Gastroesophageal sphincter (tissue), 4 donors: Measurements from ENCODE around the gene PCGF3. TPM values are rescaled to one million over a fixed set of nuclear protein-coding genes. Genes with fewer than 3 reads are reported as not detected.

Experiments
- ATAC-seq: fragments of 150-250 bp; one replicate; pipeline ENCODE4 v1.9.1; 2016; ENCODE audit warnings: mild to moderate bottlenecking, moderate library complexity
- H3K27ac ChIP-seq, 4 donors: fragments of 200-600 bp; sonication (generic) in 3 of 4; 1 replicate in 3 of 4; 2 replicates in 1 of 4; pipeline ENCODE4 v1.5.1; 2016 to 2019
- H3K27me3 ChIP-seq: fragments of 200-600 bp; sonication (generic); one replicate; pipeline ENCODE4 v1.5.1; 2019
- H3K36me3 ChIP-seq, 2 donors: fragments of 200-600 bp; sonication (generic); one replicate each; pipeline ENCODE4 v1.5.1; 2019; ENCODE audit warnings: control low read depth in 1 of 2
- H3K4me1 ChIP-seq, 3 donors: fragments of 200-600 bp; sonication (generic); 1 replicate in 2 of 3; 2 replicates in 1 of 3; pipeline ENCODE4 v1.5.1; 2016 to 2019; ENCODE audit warnings: control low read depth in 2 of 3
- H3K4me3 ChIP-seq, 2 donors: fragments of 200-600 bp; sonication (generic); one replicate each; pipeline ENCODE4 v1.5.1; 2019; ENCODE audit warnings: mild to moderate bottlenecking in 1 of 2, moderate library complexity in 1 of 2
- H3K9me3 ChIP-seq, 3 donors: fragments of 200-600 bp; sonication (generic); one replicate each; pipeline ENCODE4 v1.5.1; 2017 to 2019; ENCODE audit warnings: control low read depth in 2 of 3
- EP300 ChIP-seq: sonication (generic); formaldehyde crosslinking; IDR thresholded peaks from one replicate; pipeline ENCODE4 v1.6.1; 2017; ENCODE audit warnings: antibody characterized with exemption, mild to moderate bottlenecking
- POLR2A ChIP-seq, 2 donors: fragments of 450-650 bp; IDR thresholded peaks; one replicate each; pipeline ENCODE4 v1.6.1; 2017; ENCODE audit warnings: antibody characterized with exemption in 2 of 2, mild to moderate bottlenecking in 2 of 2, moderate library complexity in 1 of 2
- POLR2AphosphoS5 ChIP-seq: sonication (generic); formaldehyde crosslinking; IDR thresholded peaks from one replicate; pipeline ENCODE4 v1.6.1; 2017; ENCODE audit warnings: antibody characterized with exemption
- WGBS, 2 donors: methylation state at CpG; one replicate each; pipeline ENCODE4 v1.1.5; 2018; ENCODE audit warnings: low coverage in 1 of 2; 5-methylcytosine and 5-hydroxymethylcytosine counted together
- total RNA-seq, 4 donors: library from RNA; depleted of rRNA; stranded (reverse); fragments of >200 nt; gene quantifications; one replicate each; pipeline ENCODE4 v1.1.0, GENCODE V29; 2016
- TF ChIP-seq, protein P1 (sequence below), 4 experiments: fragments of 200-600 bp in 2 of 4; fragments of 450-650 bp in 2 of 4; sonication (generic) in 1 of 4; IDR thresholded peaks; one replicate each; pipeline ENCODE4 v1.5.1; 2017 to 2019; ENCODE audit warnings: antibody characterized with exemption in 4 of 4, mild to moderate bottlenecking in 2 of 4, moderate library complexity in 2 of 4

PCGF3 gene
- total RNA-seq, 4 donors from 2014 or later: 24.4 to 46.5 (median 40.7) TPM

DNA sequence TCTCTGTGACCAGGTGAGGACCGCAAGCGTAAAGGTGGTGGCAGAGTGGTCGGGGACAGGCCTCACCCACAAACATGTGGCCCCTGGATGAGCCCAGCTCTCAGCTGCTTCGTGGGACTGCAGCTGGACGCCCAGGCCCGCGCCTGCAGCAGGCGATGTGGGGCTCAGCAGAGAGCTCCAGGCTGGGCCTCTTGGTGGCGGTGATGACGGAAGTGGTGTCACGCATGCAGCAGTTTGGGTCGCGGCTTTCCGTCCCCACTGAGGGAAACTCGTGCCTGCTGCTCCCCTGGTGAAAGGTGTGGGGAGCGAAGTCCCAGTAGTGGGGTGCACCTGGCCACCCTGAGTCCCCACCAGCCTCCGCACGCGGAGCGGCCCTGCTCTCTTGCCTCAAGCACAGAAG is 26.9 kb downstream of the PCGF3 start:
- Histone ChIP-seq H3K27me3 (no peaks in the 10 kb centered on the region), H3K36me3 (peaks cover 0 to 74% of the 10 kb centered on the region in 2 donors), H3K4me1 (no peaks in the 10 kb centered on the region), H3K4me3 (no peak overlapping the region), H3K27ac (no peak overlapping the region), H3K9me3 (no peaks in the 10 kb centered on the region)
- no CpG with 5 or more reads among the region's 20 CpGs for WGBS, 2 donors
- no peak for TF ChIP-seq POLR2A (IDR thresholded peaks at IDR 0.05)
- TF ChIP-seq, protein P1, sequence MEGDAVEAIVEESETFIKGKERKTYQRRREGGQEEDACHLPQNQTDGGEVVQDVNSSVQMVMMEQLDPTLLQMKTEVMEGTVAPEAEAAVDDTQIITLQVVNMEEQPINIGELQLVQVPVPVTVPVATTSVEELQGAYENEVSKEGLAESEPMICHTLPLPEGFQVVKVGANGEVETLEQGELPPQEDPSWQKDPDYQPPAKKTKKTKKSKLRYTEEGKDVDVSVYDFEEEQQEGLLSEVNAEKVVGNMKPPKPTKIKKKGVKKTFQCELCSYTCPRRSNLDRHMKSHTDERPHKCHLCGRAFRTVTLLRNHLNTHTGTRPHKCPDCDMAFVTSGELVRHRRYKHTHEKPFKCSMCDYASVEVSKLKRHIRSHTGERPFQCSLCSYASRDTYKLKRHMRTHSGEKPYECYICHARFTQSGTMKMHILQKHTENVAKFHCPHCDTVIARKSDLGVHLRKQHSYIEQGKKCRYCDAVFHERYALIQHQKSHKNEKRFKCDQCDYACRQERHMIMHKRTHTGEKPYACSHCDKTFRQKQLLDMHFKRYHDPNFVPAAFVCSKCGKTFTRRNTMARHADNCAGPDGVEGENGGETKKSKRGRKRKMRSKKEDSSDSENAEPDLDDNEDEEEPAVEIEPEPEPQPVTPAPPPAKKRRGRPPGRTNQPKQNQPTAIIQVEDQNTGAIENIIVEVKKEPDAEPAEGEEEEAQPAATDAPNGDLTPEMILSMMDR (IDR thresholded peaks at IDR 0.05): no peak
- no peak for TF ChIP-seq POLR2AphosphoS5
- TF ChIP-seq EP300: no peak
- no peak for ATAC-seq

DNA sequence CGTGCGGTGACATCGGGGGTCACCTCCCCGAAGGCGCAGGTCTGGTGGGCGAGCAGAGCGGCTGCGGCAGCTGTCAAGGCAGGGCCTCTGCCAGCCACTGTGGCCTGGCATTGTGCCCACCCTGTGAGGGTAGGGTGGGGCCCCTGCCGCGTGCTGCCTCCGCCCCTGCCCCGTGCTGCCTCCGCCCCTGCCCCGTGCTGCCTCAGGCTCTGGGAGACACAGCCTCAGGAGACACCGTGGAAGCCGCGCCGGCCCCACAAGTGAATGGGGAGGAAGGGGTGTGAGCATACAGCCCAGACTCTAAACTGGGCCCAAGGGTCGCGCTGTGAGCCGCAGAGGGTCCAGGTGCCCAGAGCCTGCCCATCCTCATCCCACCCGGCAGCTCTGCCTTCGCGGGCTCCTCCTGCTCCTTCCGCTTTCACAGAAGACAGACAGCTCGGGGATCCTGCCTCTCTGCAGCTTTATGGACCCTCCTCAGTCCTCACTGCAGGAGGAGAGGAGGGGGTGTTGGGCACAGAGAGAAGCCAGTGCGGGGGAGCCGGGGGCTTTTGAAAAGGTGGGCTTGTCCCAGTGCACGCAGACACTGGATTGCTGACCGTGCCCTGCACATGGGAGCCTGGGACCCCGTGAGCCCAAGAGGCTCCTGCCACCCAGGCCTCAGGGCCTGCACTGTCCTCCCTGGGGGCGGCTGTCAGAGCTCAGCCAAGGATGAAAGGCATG is 27.4 kb downstream of the PCGF3 start:
- Histone ChIP-seq H3K9me3 (no peaks in the 10 kb centered on the region), H3K27me3 (no peaks in the 10 kb centered on the region), H3K27ac (no peak overlapping the region), H3K4me1 (no peaks in the 10 kb centered on the region), H3K4me3 (no peak overlapping the region), H3K36me3 (peaks cover 0 to 80% of the 10 kb centered on the region in 2 donors)
- ATAC-seq: no peak
- 73% methylated on average over 2 of the region's 32 CpGs; no CpG with 5 or more reads in 1 of the 2 donors for WGBS, 2 donors
- no peak for TF ChIP-seq EP300
- TF ChIP-seq, protein P1 (IDR thresholded peaks at IDR 0.05): no peak
- TF ChIP-seq POLR2A (IDR thresholded peaks at IDR 0.05): no peak
- no peak for TF ChIP-seq POLR2AphosphoS5

DNA sequence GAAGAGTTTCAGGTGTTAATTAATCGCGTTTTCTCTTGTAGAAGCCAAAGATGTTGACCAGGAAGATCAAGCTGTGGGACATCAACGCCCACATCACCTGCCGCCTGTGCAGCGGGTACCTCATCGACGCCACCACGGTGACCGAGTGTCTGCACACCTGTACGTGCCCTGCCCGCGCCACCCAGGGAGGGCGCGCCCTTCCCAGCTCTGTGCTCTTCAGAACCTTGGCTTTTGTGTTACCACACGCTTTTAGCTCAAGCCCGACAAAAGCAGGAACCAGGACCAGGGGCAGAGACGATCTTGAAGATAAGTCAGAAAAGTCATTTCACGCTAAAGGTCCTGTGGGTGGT is 28.0 kb downstream of the PCGF3 start:
- no peaks in the 10 kb centered on the region for H3K4me1 ChIP-seq
- no peaks in the 10 kb centered on the region for H3K27me3 ChIP-seq
- H3K9me3 ChIP-seq: no peaks in the 10 kb centered on the region
- 87 to 95% methylated on average over 7 to 14 of the region's 18 CpGs for WGBS, 2 donors
- TF ChIP-seq POLR2AphosphoS5: no peak
- TF ChIP-seq, protein P1 (IDR thresholded peaks at IDR 0.05): no peak
- TF ChIP-seq EP300: no peak
- no peak for TF ChIP-seq POLR2A (IDR thresholded peaks at IDR 0.05)
- ATAC-seq: no peak
- no peak overlapping the region for H3K4me3 ChIP-seq
- H3K36me3 ChIP-seq: peaks cover 0 to 85% of the 10 kb centered on the region in 2 donors
- H3K27ac ChIP-seq: no peak overlapping the region

DNA sequence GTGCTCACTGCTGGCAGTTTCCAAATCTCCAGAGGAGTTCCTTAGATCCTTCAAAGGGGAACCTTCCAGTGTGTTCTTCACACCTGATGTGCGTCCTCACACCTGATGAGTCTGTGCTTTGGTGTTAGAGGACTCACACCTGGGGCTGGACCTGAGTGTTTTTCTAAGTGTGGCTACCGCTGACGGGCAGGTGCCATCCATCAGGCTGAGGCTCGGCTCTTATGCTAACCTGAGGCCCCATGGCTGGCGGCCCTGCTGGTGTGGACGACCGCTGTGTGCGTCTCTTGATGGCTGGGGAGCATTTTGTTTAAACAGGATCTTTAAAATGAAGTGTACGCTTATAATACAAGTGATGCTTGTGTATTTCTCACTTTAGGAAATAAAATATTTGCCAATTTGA is 28.4 kb downstream of the PCGF3 start:
- 70 to 100% methylated on average over 4 to 5 of the region's 9 CpGs for WGBS, 2 donors
- TF ChIP-seq POLR2A (IDR thresholded peaks at IDR 0.05): no peak
- no peak for TF ChIP-seq POLR2AphosphoS5
- TF ChIP-seq, protein P1 (IDR thresholded peaks at IDR 0.05): no peak
- no peak for TF ChIP-seq EP300
- H3K9me3 ChIP-seq: no peaks in the 10 kb centered on the region
- no peaks in the 10 kb centered on the region for H3K4me1 ChIP-seq
- no peak overlapping the region for H3K27ac ChIP-seq
- H3K36me3 ChIP-seq: peaks cover 0 to 90% of the 10 kb centered on the region in 2 donors
- ATAC-seq: no peak
- no peak overlapping the region for H3K4me3 ChIP-seq
- H3K27me3 ChIP-seq: no peaks in the 10 kb centered on the region

DNA sequence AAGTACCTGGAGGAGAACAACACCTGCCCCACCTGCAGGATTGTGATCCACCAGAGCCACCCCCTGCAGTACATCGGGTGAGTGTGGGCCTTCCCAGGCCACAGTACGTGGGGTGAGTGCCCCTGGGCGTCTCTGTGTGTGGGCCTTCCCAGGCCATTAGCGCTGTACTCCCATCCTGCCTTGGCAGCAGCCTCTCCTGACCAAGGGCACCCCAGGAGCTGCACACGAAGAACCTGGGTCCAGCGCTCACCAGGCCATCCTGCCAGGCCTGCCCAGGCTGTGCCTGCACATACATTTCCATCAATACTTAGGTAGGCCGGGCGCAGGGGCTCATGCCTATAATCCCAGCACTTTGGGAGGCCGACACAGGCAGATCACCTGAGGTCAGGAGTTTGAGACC is 29.3 kb downstream of the PCGF3 start:
- no peak overlapping the region for H3K4me3 ChIP-seq
- no peaks in the 10 kb centered on the region for H3K27me3 ChIP-seq
- no peak overlapping the region for H3K27ac ChIP-seq
- no peaks in the 10 kb centered on the region for H3K9me3 ChIP-seq
- peaks cover 0 to 95% of the 10 kb centered on the region in 2 donors for H3K36me3 ChIP-seq
- no peak for ATAC-seq
- H3K4me1 ChIP-seq: no peaks in the 10 kb centered on the region
- TF ChIP-seq POLR2A (IDR thresholded peaks at IDR 0.05) (no peak), POLR2AphosphoS5 (no peak), EP300 (no peak)
- TF ChIP-seq, protein P1 (IDR thresholded peaks at IDR 0.05): no peak
- no CpG with 5 or more reads among the region's 9 CpGs for WGBS, 2 donors
